Ishikawa (cell line): Measurements from ENCODE around the gene EPHA3.

ENCODE experiments used
- CEBPB ChIP-seq: IDR thresholded peaks from 2 replicates; pipeline ENCODE4 v1.6.1; 2012
- NFIC ChIP-seq: IDR thresholded peaks from 2 replicates; pipeline ENCODE4 v1.6.1; 2012
- RAD21 ChIP-seq: IDR thresholded peaks from 2 replicates; pipeline ENCODE4 v1.6.1; 2012; ENCODE audit warnings: low read depth
- USF1 ChIP-seq: IDR thresholded peaks from 2 replicates; pipeline ENCODE4 v1.6.1; 2012
- YY1 ChIP-seq: IDR thresholded peaks from 2 replicates; pipeline ENCODE4 v1.6.1; 2012; ENCODE audit warnings: low read depth
- ZBTB7A ChIP-seq: IDR thresholded peaks from 2 replicates; pipeline ENCODE4 v1.6.1; 2012; ENCODE audit warnings: low read depth

GRCh38 chr3:89300526-89300925 is 193.1 kb downstream of the EPHA3 start:
- no peak for TF ChIP-seq ZBTB7A
- TF ChIP-seq USF1: no peak
- no peak for TF ChIP-seq CEBPB
- TF ChIP-seq YY1: no peak
- TF ChIP-seq RAD21: no peak
- no peak for TF ChIP-seq NFIC
